Gastrocnemius medialis (tissue), 4 donors: ENCODE data around the gene AMACR.

Experiments used
- POLR2A ChIP-seq, 2 donors: fragments of 450-650 bp; IDR thresholded peaks; one replicate each; pipeline ENCODE4 v1.6.1; 2017; ENCODE audit warnings: antibody characterized with exemption in 2 of 2, mild to moderate bottlenecking in 2 of 2, moderate library complexity in 2 of 2
- TF ChIP-seq, protein P1 (sequence below), 5 experiments: fragments of 450-650 bp in 3 of 5; fragments of 200-600 bp in 2 of 5; sonication (generic) in 2 of 5; IDR thresholded peaks in 4 of 5; conservative IDR thresholded peaks in 1 of 5; 1 replicate in 4 of 5; 2 replicates in 1 of 5; pipeline ENCODE4 v1.5.1; 2016 to 2019; ENCODE audit warnings: antibody characterized with exemption in 5 of 5, mild to moderate bottlenecking in 3 of 5, moderate library complexity in 3 of 5

DNA sequence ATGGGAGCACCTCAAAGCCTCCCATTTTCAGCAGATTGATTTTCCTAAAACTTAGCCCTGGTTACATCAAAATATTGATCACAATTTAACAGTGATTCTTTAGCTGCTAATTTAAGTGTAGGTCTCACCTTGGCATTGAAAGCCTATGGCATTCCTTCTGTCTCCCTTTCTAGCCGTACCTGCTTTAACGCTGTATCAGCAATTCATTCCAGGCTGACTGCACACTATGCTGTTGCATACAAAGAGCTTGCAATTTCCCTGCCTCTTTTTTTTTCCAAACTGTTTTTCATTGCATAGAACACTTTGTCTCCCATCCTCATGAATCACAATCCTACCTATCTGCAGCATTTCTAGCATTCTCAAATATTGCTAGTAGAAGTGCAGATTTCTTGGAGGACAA is 8.9 kb upstream of the AMACR start:
- TF ChIP-seq, protein P1, sequence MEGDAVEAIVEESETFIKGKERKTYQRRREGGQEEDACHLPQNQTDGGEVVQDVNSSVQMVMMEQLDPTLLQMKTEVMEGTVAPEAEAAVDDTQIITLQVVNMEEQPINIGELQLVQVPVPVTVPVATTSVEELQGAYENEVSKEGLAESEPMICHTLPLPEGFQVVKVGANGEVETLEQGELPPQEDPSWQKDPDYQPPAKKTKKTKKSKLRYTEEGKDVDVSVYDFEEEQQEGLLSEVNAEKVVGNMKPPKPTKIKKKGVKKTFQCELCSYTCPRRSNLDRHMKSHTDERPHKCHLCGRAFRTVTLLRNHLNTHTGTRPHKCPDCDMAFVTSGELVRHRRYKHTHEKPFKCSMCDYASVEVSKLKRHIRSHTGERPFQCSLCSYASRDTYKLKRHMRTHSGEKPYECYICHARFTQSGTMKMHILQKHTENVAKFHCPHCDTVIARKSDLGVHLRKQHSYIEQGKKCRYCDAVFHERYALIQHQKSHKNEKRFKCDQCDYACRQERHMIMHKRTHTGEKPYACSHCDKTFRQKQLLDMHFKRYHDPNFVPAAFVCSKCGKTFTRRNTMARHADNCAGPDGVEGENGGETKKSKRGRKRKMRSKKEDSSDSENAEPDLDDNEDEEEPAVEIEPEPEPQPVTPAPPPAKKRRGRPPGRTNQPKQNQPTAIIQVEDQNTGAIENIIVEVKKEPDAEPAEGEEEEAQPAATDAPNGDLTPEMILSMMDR (IDR thresholded peaks at IDR 0.05 in 4 of 5, conservative IDR thresholded peaks at IDR 0.05 in 1 of 5) = no peak
- TF ChIP-seq POLR2A (IDR thresholded peaks at IDR 0.05) = no peak
